DMS53 treated with DMSO at 0.1 percent for 48 hours (cell line): ENCODE data around the gene FASTKD2.
A peak's percentile ranks its signal among the peaks of the same experiment; 100 is the strongest.
"Not testable (repeated sequence)": the region's sequence is repeated elsewhere in the genome, so short reads cannot be mapped to it uniquely, and the experiment has no call there.

ENCODE experiments used
- DNase-seq: peaks from one replicate; lab custom pipeline; 2025; ENCODE audit not compliant: unreplicated experiment; lab: John Stamatoyannopoulos, UW

FASTKD2 gene

GRCh38 chr2:206790311-206790935 is 25.0 kb downstream of the FASTKD2 start:
- DNase-seq = no peak

DNA sequence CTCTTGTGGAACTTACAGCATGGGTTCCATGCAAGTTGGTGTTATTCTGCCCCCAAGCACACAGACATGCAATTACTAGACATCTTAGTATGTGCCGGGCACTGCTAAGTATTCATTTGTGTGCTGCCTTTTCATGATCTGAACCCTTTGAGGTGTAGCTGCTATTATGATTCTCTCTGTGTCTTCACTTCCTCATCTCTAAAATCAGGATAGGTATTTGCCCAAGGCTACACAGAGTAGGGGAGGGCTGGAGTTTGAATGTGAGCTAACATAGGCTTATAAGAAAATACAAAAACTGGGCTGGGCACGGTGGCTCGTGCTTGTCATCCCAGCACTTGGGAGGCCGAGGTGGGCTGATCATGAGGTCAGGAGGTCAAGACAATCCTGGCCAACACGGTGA is 27.2 kb downstream of the FASTKD2 start:
- DNase-seq = no peak

DNA sequence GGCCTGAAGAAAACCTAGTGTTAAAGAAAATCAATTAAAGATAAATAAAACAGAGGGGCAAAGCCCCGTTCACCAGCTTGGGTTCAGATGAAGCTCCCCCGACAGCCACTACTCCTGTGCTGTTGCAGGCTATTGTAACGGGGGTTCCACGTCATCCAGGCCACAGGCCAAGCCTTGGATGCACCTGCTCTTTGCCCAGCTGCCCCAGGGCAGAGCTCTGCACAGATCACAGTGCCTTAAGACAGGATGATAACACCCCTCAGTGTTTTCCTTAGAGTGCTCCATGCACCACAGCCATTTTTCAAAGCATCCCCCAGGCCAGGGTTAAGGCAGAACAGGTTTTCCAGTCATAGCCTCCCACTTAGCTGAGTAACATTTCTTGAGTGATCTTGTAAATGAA is 32.0 kb downstream of the FASTKD2 start:
- no peak for DNase-seq

GRCh38 chr2:206798000-206798399 is 32.6 kb downstream of the FASTKD2 start:
- DNase-seq = no peak

GRCh38 chr2:206799083-206799482 is 33.7 kb downstream of the FASTKD2 start:
- DNase-seq = no peak

GRCh38 chr2:206800506-206801417 is 35.4 kb downstream of the FASTKD2 start:
- peak; percentile 63 for DNase-seq

GRCh38 chr2:206801418-206802189 is 36.2 kb downstream of the FASTKD2 start:
- no peak for DNase-seq

GRCh38 chr2:206802654-206803514 is 37.5 kb downstream of the FASTKD2 start:
- no peak for DNase-seq

DNA sequence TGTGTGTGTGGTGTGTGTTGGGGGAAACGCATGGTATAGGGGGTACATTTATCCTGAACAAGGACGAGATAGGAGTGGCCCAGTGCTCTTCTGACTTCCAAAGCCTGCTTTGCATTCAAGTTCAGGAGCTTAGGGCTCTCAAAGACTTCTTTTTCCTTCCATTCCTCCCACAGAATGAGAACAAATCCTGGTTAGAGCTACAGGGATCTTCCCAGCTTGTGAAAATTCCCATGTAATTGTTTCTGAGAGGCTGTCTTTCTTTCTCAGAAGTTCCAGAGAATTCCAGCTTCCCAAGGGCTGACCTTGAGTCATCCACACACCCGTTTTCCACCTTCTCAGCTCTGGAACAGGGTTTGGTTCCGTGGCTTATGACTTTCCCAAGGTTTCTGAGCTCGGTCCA is 38.9 kb downstream of the FASTKD2 start:
- DNase-seq = no peak

DNA sequence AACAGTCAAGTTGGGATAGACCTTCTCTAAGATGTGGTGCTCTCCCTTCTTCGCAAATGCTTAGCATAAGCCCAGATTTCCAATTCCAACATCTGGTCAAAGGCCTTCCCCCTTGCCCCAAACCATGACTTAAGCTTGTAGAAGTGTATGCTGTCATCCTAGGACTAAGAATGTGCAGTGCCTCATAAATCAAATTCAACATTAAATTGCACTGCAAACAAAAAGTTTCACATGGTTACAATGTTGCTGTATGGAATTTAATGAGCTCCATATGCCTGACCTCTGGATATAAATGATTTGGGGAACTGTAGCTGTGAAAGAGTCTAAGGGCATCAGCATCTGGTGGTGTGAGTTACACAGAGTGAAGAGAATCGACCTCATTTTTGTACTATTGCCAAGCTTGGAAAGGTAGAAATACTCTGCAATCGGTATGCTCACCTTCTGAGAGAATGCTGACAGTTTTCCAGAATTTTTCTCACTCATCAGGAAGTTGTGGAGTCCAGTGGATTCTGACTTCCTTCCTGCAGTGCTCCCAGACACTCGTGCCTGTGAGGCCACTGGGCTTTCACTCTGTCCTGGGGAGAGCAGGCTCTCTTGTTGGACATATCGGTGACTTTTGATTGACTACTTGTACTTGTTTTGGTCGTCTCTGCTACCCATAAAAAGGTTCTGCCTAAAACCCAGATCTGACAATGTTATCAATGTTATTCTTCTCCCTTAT is 40.6 kb downstream of the FASTKD2 start:
- no peak for DNase-seq

- not testable (repeated sequence) for DNase-seq
Measured at GRCh38 chr2:206807624-206808023, 42.2 kb downstream of the FASTKD2 start.

- not testable (repeated sequence) for DNase-seq
Measured at GRCh38 chr2:206812471-206812870, 47.1 kb downstream of the FASTKD2 start.

- DNase-seq = no peak
Measured at GRCh38 chr2:206814498-206814897, 49.1 kb downstream of the FASTKD2 start.

- no peak for DNase-seq
Measured at GRCh38 chr2:206820807-206821206, 55.4 kb downstream of the FASTKD2 start.

- peak; percentile 50 for DNase-seq
Measured at GRCh38 chr2:206823178-206823577, 57.8 kb downstream of the FASTKD2 start.

DNA sequence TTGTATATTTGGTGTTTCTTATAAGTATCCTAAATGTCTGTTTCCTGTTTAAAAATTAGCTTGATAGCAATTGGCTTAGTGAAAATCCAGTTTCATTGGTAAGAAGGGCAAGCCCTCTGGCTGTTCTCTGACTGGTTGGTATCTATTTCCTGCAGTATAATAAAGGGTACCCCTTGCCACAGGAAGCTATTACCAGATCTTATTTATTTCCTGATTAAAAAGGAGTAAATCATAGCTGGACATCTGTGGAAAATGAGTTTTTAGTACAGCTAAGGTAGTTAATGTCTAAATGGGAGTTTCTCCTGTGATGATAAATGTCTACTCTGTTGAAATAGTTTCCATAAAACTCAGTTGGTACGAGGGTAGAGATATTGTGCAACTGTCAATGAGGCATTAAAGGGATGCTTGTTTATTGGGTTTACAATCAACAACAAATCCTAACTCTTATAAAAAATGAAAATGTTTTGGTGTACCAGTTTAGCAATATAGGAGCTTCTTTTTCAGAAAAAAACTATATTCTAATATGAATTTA is 58.7 kb downstream of the FASTKD2 start:
- no peak for DNase-seq

GRCh38 chr2:206824993-206825392 is 59.6 kb downstream of the FASTKD2 start:
- DNase-seq = no peak

DNA sequence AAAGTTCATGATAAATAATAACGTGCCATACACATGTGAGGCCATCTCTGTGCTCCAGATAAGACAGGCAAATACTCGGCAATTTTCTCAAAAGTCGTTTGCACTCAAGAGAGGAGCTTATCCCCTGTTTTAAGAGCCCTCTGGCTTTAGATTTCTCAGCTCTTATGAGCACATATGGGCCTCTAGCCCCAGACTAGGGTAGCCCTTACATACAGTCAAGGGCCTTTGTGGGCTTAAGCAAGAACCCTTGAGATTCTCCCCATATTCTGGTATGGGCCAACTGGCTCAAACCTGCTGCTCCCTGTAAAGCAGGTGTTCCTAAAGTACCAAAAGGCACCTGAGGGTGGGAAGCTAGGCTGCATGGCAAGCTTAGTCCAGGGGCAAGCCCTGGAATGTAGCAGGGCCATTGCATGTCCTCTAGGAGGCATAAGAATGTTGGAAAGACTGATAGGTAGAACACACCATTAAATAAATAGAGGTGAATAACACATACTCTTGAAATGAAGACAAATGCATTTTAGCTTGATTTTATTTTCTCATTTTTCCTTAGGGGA is 66.1 kb downstream of the FASTKD2 start:
- DNase-seq = no peak

GRCh38 chr2:206832873-206833272 is 67.5 kb downstream of the FASTKD2 start:
- no peak for DNase-seq
